Fibroblast of skin of left quadriceps (primary cell): Measurements from ENCODE around the gene TIMM22.
A peak's percentile ranks its signal among the peaks of the same experiment; 100 is the strongest.

Experiments
- DNase-seq, 2 experiments: peaks; one replicate each; pipeline ENCODE4 v3.0.0-alpha.2; 2013; ENCODE audit warnings: low read depth in 2 of 2

Gene TIMM22

GRCh38 chr17:1002412-1002753, 5.5 kb downstream of the TIMM22 start:
- no peak for DNase-seq

GRCh38 chr17:1002771-1003555, 6.0 kb downstream of the TIMM22 start:
- peak; percentile 42 to 49 for DNase-seq

DNA sequence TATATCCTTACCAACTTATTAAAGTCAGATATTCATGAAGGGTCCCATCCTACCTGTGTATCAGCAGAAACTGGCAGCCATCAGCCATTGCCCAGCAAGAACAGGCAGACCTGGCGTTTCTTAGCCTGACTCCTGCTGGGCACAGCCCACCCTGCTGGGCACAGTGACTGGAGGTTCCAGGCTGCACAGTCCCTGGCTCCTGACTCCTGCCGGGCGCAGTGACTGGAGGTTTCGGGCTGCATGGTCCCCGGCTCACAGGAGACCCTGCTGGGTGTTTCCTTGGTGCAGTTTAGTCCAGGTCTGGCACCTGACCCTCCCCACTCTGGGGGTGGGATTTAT, 6.7 kb downstream of the TIMM22 start:
- no peak for DNase-seq

DNA sequence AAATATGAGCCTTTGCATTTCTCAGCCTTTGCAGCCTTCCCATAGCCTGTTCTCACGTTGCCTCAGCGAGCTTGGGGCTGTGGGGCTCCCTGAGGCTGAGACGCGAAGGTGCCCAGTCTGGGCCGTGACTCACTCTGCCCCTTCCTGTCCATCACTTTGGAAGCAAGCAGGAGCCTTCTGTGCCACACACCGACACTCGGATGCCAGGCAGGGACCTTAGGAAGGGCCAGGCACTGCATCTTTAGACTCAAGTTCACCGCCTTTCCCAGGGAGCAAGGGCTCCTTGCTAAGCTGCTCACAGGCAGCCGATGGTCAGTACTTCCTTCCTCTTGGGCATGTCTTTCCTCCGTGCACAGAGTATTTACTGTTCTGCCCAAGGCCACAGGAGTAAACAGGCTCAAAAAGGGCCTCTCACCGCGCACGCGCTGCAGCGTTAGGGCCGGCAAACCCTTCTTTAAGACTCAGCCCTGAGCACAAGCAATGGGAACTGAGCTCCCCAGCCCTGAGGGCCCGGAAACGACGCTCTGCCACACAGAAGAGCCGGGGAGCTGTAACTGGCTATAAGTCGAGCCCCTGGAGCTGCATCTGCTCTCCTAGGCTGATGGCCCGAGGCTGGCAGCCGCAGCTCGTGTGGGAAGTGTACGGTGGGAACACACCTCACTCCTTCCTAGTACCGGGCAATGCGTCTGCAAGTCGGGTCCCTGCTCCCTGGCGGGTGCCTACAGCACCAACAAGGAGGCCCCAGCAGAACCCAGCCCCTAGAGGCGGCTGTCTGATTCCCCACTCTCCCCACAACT, 7.2 kb downstream of the TIMM22 start:
- no peak for DNase-seq

DNA sequence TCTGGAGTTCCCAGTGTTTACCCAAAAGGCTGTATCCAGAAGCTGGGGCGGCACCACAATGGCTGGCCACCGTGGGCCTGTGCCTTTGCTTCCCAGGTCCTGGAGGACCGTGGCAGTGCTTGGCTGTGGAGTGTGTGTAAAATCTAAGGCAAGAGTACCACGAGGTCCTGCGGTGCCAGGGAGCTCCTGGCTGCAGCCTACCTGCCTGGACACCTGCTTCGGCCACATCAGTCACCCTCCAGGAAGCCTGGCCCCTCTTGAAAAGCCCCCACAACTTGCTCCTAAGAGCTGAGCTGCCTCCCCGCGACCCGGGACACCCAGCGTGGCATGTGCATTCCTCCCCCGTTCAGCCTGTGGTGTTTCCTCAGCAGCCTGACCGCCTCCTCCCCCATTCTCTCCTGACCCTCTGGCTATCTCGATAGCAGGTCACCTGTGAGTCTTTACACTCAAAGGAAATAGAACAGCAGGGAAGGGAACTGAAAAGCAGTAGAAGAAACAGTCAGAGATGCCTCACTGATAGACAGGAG, 7.9 kb downstream of the TIMM22 start:
- no peak for DNase-seq

GRCh38 chr17:1005361-1005946, 8.5 kb downstream of the TIMM22 start:
- no peak for DNase-seq

- no peak for DNase-seq
Measured at GRCh38 chr17:1006054-1006453, 9.1 kb downstream of the TIMM22 start.

DNA sequence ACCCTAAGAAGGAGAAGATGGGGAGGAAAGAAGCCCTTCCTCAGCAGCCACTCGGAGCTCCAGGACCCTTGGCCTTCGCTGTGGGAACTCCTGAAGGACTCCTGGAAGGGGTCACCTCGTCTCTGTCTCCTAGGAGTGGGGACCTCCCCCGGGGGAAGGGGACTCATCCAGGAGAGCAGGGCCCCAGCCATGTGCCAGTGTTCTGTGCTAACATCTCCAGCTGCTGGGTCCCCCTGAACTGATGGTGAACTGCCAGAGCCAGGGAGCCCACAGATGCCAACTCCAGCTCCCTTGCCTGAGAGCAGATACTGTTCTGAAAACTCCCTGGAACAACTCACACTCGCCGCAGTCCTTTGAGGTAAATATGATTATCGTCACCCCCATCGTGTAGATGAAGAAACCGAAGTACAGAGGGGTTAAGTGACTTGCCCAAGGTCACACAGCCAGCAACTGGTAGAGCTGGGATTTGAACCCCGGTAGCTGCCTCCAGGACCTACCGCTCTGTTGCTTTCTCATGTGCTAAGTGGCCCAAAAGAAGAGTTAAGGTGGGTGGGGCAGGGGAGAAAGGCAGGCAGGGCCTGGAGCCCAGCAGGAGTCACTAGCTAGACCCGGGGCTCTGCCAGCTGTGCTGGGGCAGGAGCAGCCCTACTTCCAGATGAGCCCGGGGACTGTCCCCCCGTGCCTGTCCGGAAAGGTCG, 10.5 kb downstream of the TIMM22 start:
- DNase-seq, result no peak

DNA sequence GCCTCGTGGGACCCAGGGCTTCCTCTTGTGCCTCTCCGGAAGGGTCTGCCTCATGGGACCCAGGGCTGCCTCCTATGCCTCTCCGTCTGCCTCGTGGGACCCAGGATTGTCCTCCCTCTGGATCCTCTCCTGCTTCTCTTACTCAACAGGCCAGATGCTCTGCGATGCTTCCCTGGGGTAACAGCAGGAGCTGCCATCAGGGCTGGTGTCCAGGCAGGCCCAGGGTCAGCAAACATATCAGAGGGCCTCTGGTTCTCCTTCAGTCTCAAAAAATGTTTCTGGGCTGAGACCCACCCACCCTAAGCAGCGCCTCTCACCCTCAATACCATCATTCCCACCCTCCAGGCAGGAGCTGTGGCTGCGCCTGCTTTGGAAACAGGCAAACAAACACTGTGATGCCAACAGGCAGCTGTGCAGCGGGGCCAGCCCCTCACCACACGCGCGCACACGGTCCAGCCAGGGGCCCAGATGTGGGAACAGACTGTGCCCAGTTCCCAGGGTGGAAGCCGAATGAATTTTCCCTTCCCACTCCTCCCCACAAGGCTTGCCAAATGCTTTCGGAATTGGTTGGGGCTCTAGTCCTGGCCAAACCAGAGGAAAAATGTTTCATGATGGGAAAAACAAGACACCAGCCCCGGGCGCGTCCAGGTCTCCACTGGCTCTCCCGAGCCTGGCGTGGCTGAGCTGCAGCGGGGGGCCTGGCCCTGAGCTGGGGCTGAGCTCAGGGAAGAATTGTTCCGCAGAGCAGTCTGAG, 11.3 kb downstream of the TIMM22 start:
- no peak for DNase-seq

DNA sequence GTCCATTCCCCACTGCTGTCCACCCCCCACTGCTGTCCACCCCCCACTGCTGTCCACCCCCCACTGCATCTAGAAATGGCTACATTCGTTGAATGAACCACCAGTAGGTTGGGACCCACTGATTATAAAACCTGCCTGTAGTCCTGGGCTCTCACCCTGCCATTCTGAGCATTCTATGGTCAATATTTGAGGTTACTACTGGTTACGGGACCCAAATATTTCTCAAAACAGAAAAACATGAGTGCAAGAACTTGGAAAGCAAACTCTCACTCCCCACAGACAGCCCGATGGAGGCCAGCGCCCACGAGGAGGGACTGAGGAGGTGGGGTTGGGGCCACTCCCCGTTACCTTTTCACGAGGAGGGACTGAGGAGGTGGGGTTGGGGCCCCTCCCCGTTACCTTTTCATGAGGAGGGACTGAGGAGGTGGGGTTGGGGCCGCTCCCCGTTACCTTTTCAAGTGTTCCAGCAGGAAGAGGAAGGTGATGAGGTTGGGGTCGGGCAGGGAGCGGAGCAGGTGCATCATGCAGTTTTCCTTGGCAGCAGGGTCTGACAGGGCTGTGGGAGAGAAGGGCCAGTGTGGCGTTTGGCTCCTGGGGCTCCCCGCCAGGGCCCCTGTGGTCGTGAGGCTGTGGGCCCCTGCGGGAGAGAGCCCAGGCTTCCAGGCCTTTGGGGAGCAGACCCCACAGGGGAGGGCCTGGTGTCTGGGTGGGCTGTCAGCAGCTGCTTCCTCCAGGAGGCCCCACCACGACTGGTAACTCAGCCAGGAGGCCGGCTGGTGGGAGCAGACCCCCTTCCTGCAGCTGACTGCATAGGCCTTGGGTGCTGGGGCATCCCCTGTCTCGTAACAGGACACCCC, 12.5 kb downstream of the TIMM22 start:
- DNase-seq, result no peak

GRCh38 chr17:1010086-1010450, 13.1 kb downstream of the TIMM22 start:
- no peak for DNase-seq

DNA sequence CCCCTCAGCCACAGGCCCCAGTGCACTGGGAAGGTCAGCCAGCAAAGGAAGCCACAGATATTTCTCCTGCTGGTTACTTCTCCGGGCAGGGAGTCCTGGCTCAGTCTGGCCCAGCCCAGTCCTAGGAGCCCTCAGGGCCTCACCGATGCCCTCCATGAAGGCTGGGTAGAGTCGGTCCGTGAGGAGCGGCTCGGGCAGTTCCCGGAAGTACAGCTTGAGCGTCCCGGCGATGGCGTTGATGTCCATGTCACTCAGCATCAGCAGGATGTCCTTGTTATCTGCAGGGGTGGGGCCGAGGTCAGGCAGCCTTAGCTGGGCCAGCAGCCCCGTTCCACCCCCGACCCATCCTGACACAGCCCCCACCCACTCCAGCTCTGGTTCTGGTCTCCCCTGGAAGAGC, 13.7 kb downstream of the TIMM22 start:
- DNase-seq, result no peak

DNA sequence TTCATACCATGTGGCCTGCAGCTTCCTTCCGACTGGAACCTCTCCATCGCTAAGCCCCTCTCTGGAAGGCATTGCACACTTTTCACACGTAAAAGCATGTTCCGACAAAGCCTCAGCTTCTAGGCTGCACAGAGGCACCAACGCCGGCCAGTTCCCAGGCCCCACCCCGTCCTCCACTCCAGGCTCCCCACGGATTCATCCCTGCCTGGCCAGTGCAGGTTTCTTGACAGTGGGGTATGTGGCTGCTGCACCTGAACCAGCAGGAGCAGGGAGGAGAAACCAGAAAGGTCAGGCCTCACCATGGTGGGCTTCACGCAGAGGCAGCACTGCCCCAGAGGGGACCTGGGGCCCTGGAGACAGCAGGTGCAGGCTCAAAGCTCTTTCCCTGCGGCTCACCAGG, 14.2 kb downstream of the TIMM22 start:
- DNase-seq, result no peak

- no peak for DNase-seq
Measured at GRCh38 chr17:1011760-1012735, 15.1 kb downstream of the TIMM22 start.

- DNase-seq, result no peak
Measured at GRCh38 chr17:1012823-1013728, 16.1 kb downstream of the TIMM22 start.

DNA sequence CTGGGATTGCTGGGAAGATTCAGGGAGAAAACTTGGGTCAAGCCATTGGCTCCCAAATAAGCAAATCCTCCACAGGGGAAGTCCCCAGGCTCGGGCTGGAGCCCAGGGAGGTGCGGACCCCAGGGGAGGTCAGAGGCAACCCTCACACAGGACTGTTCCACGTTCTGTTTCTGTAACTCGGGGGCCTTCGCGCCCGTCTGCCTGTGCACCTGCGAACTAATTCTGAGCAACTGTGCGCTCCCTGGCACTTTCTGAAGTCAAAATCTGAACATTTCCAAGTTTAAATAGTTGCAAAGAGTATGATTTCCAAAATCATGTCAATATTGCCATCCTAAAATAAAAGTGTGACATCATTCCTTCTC, 16.8 kb downstream of the TIMM22 start:
- no peak for DNase-seq

DNA sequence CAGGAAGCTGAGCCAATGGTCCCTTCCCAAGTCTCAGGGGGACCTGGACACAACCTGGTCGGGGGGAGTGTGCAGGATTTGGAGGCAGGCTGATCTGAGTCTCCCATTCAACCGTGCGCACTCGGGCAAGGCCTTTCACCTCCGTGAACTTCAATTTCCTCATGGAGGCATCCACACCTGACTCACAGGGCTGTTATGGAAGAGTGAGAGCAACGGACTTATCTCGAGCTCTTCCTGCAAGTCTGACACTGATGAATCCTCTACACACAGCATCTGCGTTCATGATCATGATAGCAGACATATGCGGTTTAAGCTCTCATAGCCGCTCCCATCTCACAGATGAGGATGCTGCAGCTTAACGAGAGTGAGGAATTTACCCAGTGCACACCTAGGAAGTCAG, 21.6 kb downstream of the TIMM22 start:
- no peak for DNase-seq

GRCh38 chr17:1019451-1019850, 22.5 kb downstream of the TIMM22 start:
- no peak for DNase-seq
